Ishikawa (cell line): ENCODE results near the gene SRP9.
A peak's percentile ranks its signal among the peaks of the same experiment; 100 is the strongest.

Source experiments
- CEBPB ChIP-seq: IDR thresholded peaks from 2 replicates; pipeline ENCODE4 v1.6.1; 2012
- CREB1 ChIP-seq: IDR thresholded peaks from 2 replicates; pipeline ENCODE4 v1.6.1; 2012; ENCODE audit warnings: low read depth
- EGR1 ChIP-seq: IDR thresholded peaks from 2 replicates; pipeline ENCODE4 v1.6.1; 2012
- EP300 ChIP-seq: IDR thresholded peaks from 2 replicates; pipeline ENCODE4 v1.6.1; 2012; ENCODE audit warnings: borderline replicate concordance
- FOXM1 ChIP-seq: IDR thresholded peaks from 2 replicates; pipeline ENCODE4 v1.6.1; 2012; ENCODE audit warnings: low read depth, borderline replicate concordance
- MAX ChIP-seq: IDR thresholded peaks from 2 replicates; pipeline ENCODE4 v1.6.1; 2012
- NFIC ChIP-seq: IDR thresholded peaks from 2 replicates; pipeline ENCODE4 v1.6.1; 2012
- RAD21 ChIP-seq: IDR thresholded peaks from 2 replicates; pipeline ENCODE4 v1.6.1; 2012; ENCODE audit warnings: low read depth
- REST ChIP-seq: IDR thresholded peaks from 2 replicates; pipeline ENCODE4 v1.6.1; 2012; ENCODE audit warnings: low read depth, mild to moderate bottlenecking
- TAF1 ChIP-seq: IDR thresholded peaks from 2 replicates; pipeline ENCODE4 v1.6.1; 2012; ENCODE audit warnings: low read depth, mild to moderate bottlenecking
- TCF12 ChIP-seq: IDR thresholded peaks from 2 replicates; pipeline ENCODE4 v1.6.1; 2012; ENCODE audit warnings: low read depth
- TEAD4 ChIP-seq: IDR thresholded peaks from 2 replicates; pipeline ENCODE4 v1.6.1; 2012
- USF1 ChIP-seq: IDR thresholded peaks from 2 replicates; pipeline ENCODE4 v1.6.1; 2012
- YY1 ChIP-seq: IDR thresholded peaks from 2 replicates; pipeline ENCODE4 v1.6.1; 2012; ENCODE audit warnings: low read depth
- ZBTB7A ChIP-seq: IDR thresholded peaks from 2 replicates; pipeline ENCODE4 v1.6.1; 2012; ENCODE audit warnings: low read depth

Gene SRP9

GRCh38 chr1:225777583-225778336 lies at the start of gene SRP9:
TSS of gene SRP9 (plus strand) at chr1:225777826. CDS start at chr1:225777941, 115 bp downstream.
- TF ChIP-seq TAF1 (peak; percentile 65), EP300 (no peak), EGR1 (peak; percentile 67), YY1 (peak; percentile 96), TCF12 (peak; percentile 38), USF1 (no peak), RAD21 (peak; percentile 59), MAX (peak; percentile 81), ZBTB7A (no peak), CEBPB (no peak), NFIC (no peak; the same call in 1 of the 2 replicates), FOXM1 (no peak), REST (no peak), TEAD4 (no peak), CREB1 (peak; percentile 35; the same call in 1 of the 2 replicates)

GRCh38 chr1:225731491-225731890 lies 46.1 kb upstream of the SRP9 start:
- TF ChIP-seq ZBTB7A (no peak), NFIC (no peak), TEAD4 (no peak), CEBPB (no peak), EP300 (no peak), USF1 (no peak), RAD21 (no peak), TAF1 (no peak), FOXM1 (no peak), MAX (no peak), CREB1 (no peak), REST (no peak), YY1 (no peak), EGR1 (no peak), TCF12 (no peak)

- TF ChIP-seq NFIC (peak; percentile 62), REST (no peak)
Measured at GRCh38 chr1:225733254-225733653, 44.4 kb upstream of the SRP9 start.

GRCh38 chr1:225735252-225736149 lies 42.1 kb upstream of the SRP9 start:
- no peak for TF ChIP-seq TAF1
- no peak for TF ChIP-seq MAX
- TF ChIP-seq EGR1: no peak
- TF ChIP-seq NFIC: peak; percentile 91
- peak; percentile 80 for TF ChIP-seq TCF12
- no peak for TF ChIP-seq REST
- TF ChIP-seq RAD21: no peak
- TF ChIP-seq ZBTB7A: no peak
- TF ChIP-seq EP300: peak; percentile 84
- TF ChIP-seq TEAD4: peak; percentile 83
- peak; percentile 83 for TF ChIP-seq FOXM1
- 0 out of 2 replicates have a peak, but pooled peaks have one; percentile 28 for TF ChIP-seq YY1
- no peak for TF ChIP-seq CREB1
- TF ChIP-seq USF1: no peak
- TF ChIP-seq CEBPB: peak; percentile 89
